ENCODE results near the gene B4GALT3.

Gene B4GALT3

GRCh38 chr1:161127649-161128048, 49.7 kb downstream of the B4GALT3 start:
- ChIA-PET POLR2A (no interaction called here), CTCF (no interaction called here)
- no peak for TF ChIP-seq CTBP1 (IDR thresholded peaks at IDR 0.05; ENCODE audit: borderline replicate concordance)
- TF ChIP-seq SUZ12 (IDR thresholded peaks at IDR 0.05): no peak
- TF ChIP-seq PKNOX1 (IDR thresholded peaks at IDR 0.05): no peak
- no peak for TF ChIP-seq HDGF (IDR thresholded peaks at IDR 0.05; ENCODE audit: borderline replicate concordance)
- no peak for TF ChIP-seq L3MBTL2 (conservative IDR thresholded peaks at IDR 0.05)
- TF ChIP-seq SP1 (IDR thresholded peaks at IDR 0.05): no peak
- TF ChIP-seq FOXA1 (IDR thresholded peaks at IDR 0.05): no peak
- no peak for TF ChIP-seq LEF1 (IDR thresholded peaks at IDR 0.05; ENCODE audit: borderline replicate concordance)
- no peak for TF ChIP-seq BHLHE40 (IDR thresholded peaks at IDR 0.05; ENCODE audit: borderline replicate concordance)
- no peak for TF ChIP-seq FOXM1 (IDR thresholded peaks at IDR 0.05; ENCODE audit: borderline replicate concordance)
- TF ChIP-seq ELF4 (IDR thresholded peaks at IDR 0.05): no peak
- DNase-seq (ENCODE audit: extremely low spot score): no peak

- TF ChIP-seq SUZ12 (IDR thresholded peaks at IDR 0.05): no peak
- no peak for TF ChIP-seq FOXA1 (IDR thresholded peaks at IDR 0.05)
- TF ChIP-seq SP1 (IDR thresholded peaks at IDR 0.05): no peak
- TF ChIP-seq ARNT (IDR thresholded peaks at IDR 0.05): no peak
- no peak for TF ChIP-seq BHLHE40 (IDR thresholded peaks at IDR 0.05; ENCODE audit: borderline replicate concordance)
- no peak for TF ChIP-seq FOXM1 (IDR thresholded peaks at IDR 0.05; ENCODE audit: borderline replicate concordance)
- TF ChIP-seq TARDBP (IDR thresholded peaks at IDR 0.05): no peak
- no peak for TF ChIP-seq ZNF384 (IDR thresholded peaks at IDR 0.05)
- TF ChIP-seq ELF4 (IDR thresholded peaks at IDR 0.05): no peak
- CTCF ChIA-PET: no interaction called here
- DNase-seq (ENCODE audit: extremely low spot score): no peak
- POLR2A ChIA-PET: no interaction called here
Measured at GRCh38 chr1:161122967-161123366, 54.3 kb downstream of the B4GALT3 start.

- ChIA-PET POLR2A (interaction anchor here (1.1 kb wide), 1 partner anchor 32 kb away, joined by 3 read pairs; the partner anchor contains the start of gene UFC1), CTCF (no interaction called here)
- DNase-seq (ENCODE audit: extremely low spot score): no peak
- TF ChIP-seq TARDBP (IDR thresholded peaks at IDR 0.05) (no peak), BHLHE40 (IDR thresholded peaks at IDR 0.05; ENCODE audit: borderline replicate concordance) (no peak), HDGF (IDR thresholded peaks at IDR 0.05; ENCODE audit: borderline replicate concordance) (no peak), L3MBTL2 (conservative IDR thresholded peaks at IDR 0.05) (no peak), NFRKB (IDR thresholded peaks at IDR 0.05) (no peak), ELF4 (IDR thresholded peaks at IDR 0.05) (no peak), FOXM1 (IDR thresholded peaks at IDR 0.05; ENCODE audit: borderline replicate concordance) (no peak), FOXK2 (IDR thresholded peaks at IDR 0.05) (no peak), LEF1 (IDR thresholded peaks at IDR 0.05; ENCODE audit: borderline replicate concordance) (no peak), FOXA1 (IDR thresholded peaks at IDR 0.05) (no peak), SUZ12 (IDR thresholded peaks at IDR 0.05) (no peak), ARNT (IDR thresholded peaks at IDR 0.05) (no peak), ZNF384 (IDR thresholded peaks at IDR 0.05) (no peak), SP1 (IDR thresholded peaks at IDR 0.05) (no peak), PKNOX1 (IDR thresholded peaks at IDR 0.05) (no peak), CTBP1 (IDR thresholded peaks at IDR 0.05; ENCODE audit: borderline replicate concordance) (no peak)
Measured at GRCh38 chr1:161121834-161122233, 55.5 kb downstream of the B4GALT3 start.

Measured in HEK293T (cell line).